Astrocyte of the cerebellum (primary cell): ENCODE data around the gene VAMP8.

Experiments
- DNase-seq: peaks from one replicate; pipeline ENCODE4 v3.0.0-alpha.2; 2011; ENCODE audit warnings: low read depth
- H3K4me3 ChIP-seq: 2 replicates; pipeline ENCODE4 v1.5.1; 2011; ENCODE audit warnings: mild to moderate bottlenecking, low read depth, low read length, moderate library complexity
- in situ Hi-C: cut with HindIII; loops from 2 replicates; pipeline ENCODE4 v1.10.0; 2017; ENCODE audit warnings: low sequenced_read_pairs
- TF ChIP-seq, protein P1 (sequence below): IDR thresholded peaks from 2 replicates; pipeline ENCODE4 v1.5.1; 2012; ENCODE audit warnings: low read length, low read depth, moderate library complexity, mild to moderate bottlenecking; ENCODE audit errors: missing control alignments

Gene VAMP8

DNA sequence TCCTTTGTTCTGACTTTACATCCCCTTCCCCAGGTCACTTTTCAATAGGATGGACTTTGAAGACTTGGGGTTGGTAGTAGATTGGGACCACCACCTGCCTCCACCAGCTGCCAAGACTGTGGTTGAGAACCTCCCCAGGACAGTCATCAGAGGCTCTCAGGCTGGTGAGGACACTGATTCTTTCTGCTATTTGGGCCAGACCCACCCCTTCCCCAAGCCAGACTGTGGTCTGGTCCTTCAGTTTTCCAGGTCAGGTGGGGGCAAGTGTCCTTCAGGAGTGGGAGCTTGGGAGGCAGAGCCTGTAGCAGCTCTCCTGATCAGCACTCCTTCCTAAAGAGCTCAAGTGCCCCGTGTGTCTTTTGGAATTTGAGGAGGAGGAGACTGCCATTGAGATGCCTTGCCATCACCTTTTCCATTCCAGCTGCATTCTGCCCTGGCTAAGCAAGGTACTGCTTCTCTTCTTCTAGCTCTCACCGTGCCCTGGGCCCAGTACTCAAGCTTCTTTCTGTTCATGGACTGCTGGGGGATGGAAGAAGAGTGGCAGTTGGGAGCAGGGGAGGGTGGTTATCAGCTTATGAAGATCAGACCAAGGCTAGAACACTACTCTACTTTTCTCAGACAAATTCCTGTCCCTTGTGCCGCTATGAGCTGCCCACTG lies 19.2 kb downstream of the VAMP8 start:
- TF ChIP-seq, protein P1, sequence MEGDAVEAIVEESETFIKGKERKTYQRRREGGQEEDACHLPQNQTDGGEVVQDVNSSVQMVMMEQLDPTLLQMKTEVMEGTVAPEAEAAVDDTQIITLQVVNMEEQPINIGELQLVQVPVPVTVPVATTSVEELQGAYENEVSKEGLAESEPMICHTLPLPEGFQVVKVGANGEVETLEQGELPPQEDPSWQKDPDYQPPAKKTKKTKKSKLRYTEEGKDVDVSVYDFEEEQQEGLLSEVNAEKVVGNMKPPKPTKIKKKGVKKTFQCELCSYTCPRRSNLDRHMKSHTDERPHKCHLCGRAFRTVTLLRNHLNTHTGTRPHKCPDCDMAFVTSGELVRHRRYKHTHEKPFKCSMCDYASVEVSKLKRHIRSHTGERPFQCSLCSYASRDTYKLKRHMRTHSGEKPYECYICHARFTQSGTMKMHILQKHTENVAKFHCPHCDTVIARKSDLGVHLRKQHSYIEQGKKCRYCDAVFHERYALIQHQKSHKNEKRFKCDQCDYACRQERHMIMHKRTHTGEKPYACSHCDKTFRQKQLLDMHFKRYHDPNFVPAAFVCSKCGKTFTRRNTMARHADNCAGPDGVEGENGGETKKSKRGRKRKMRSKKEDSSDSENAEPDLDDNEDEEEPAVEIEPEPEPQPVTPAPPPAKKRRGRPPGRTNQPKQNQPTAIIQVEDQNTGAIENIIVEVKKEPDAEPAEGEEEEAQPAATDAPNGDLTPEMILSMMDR, result no peak
- H3K4me3 ChIP-seq, result peak overlapping the region; percentile 86

GRCh38 chr2:85597241-85597640 lies 19.9 kb downstream of the VAMP8 start:
- H3K4me3 ChIP-seq, result no peak overlapping the region
- in situ Hi-C loops, result no loop called here
- TF ChIP-seq, protein P1, result no peak
- DNase-seq, result no peak

More for the DNA sequence above, 19.2 kb downstream of the VAMP8 start:
- in situ Hi-C loops, result no loop called here
- no peak for DNase-seq

DNA sequence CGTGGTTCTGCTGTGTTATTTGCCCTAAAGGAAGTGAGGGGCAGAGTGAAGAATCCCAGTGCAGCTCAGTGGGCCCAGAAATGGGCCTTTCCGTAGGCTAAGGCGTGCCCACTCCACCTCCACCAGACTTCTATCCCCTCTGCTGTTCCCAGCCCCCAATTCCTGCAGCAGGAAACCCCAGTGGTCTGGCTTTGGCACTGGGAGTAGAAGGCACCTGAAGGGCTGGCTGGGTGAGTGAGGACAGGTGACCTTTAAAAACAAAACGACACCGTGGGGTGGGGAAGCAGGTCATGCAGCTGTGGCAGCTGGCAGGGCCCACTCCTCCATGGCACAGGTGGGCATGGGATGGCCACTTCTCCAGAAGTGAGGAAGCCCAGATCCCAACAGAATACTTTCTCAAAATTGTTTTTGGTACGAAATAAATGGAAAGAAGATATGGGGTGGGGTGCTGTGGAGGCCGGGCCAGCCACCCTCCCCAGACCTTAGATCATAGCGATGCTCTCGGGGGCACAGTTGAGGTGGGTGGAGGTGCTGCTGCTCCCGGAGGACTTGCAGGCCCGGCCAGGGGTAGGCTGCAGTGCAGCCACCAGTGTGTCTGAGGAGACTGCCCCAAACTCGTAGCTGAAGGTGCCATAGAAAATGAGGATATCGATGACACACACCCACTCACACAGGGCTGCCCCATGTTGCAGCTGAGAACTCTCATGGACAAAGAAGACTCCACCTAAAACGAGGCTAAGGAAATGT lies 21.4 kb downstream of the VAMP8 start:
- no peak overlapping the region for H3K4me3 ChIP-seq
- in situ Hi-C loops, result no loop called here
- TF ChIP-seq, protein P1, result no peak
- no peak for DNase-seq

DNA sequence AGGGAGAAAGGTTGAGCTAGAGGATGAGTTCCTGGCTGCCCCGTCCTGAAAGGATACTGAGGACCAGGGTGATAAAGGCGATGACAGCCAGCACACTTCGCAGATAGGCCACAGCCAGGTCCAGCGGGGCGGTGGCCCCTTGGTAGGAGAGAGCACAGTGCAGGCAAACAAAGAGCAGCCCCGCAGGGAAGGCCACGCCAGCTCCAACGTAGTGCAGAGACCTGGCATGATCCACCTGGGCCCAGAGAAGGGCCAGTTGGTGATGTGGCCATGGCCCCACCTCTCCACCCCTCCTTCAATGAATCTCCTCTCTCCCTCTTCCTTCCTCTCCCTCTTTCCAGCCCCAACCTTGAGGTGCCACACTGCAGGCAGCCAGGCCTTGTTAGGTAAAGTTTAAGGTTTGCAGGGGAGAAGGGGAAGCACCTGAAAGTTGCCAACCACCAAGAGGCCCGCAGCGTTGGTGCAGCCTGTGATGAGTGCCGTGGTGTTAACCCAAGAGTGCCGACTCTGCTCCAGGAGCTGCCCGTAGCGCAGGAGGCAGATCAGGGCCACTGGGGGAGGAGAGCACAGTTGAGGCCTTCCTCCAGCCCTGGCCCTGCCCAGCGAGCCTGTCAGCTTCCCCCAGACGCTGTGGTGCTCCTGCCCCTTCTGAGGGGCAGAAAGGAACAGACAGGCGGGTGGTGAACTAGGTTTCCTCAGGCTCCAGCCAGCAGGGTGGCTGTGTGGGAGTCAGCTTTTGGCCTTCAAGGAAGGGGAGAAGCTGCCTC lies 22.3 kb downstream of the VAMP8 start:
- no peak overlapping the region for H3K4me3 ChIP-seq
- TF ChIP-seq, protein P1, result no peak
- DNase-seq, result no peak
- in situ Hi-C loops, result loop anchor here (5.0 kb wide), 1 partner anchor 108 kb away; no protein-coding TSS in a partner anchor

DNA sequence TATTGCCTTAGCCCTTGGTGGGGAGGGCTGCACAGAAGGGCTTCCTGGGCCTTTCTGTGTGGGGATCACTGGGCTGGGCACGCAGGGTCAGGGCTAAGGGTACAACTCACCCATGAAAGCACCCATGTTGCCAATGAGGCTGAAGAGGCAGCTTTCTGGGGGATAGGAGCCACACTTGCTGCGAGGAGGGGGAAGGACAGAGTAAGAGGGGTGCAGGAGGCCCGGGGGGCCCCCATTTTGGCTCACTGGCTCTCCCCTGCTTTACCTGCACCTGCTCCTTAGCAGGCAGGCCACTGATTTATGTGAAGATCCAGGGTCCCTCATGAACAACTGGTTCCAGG lies 22.8 kb downstream of the VAMP8 start:
- no peak for DNase-seq
- in situ Hi-C loops, result loop anchor here (5.0 kb wide), 1 partner anchor 107 kb away; no protein-coding TSS in a partner anchor
- TF ChIP-seq, protein P1, result no peak
- no peak overlapping the region for H3K4me3 ChIP-seq

- in situ Hi-C loops, result loop anchor here (5.0 kb wide), 1 partner anchor 106 kb away; no protein-coding TSS in a partner anchor
- TF ChIP-seq, protein P1, result no peak
- peak overlapping the region; percentile 82 for H3K4me3 ChIP-seq
- DNase-seq, result no peak
These were observed 23.8 kb downstream of the VAMP8 start for GRCh38 chr2:85600951-85601770.
